Calu3 (cell line): ENCODE measurements around the gene PECR. TPM values are rescaled to one million over a fixed set of nuclear protein-coding genes. Genes with fewer than 3 reads are reported as not detected.

Experiments used
- BruUV-seq: library from RNA; stranded (reverse); fragments of 400-500 nt; replicated peaks from 2 replicates; lab custom pipeline; 2021; lab: Mats Ljungman, UMichigan
- CTCF ChIA-PET: fragments of 300-600 bp; sonication (Branson Sonifier 250); formaldehyde crosslinking; loops from one replicate; lab custom pipeline; 2022; ENCODE audit warnings: antibody characterized with exemption; lab: Charles Lee
- DNase-seq: peaks from one replicate; pipeline ENCODE4 v3.0.0; 2022
- H3K27ac Mint-ChIP-seq: one replicate; pipeline ENCODE4 v1.8.0; 2022; ENCODE audit warnings: mixed read lengths; ENCODE audit not compliant: unreplicated experiment
- H3K27me3 Mint-ChIP-seq: one replicate; pipeline ENCODE4 v1.8.0; 2022; ENCODE audit warnings: mixed read lengths; ENCODE audit not compliant: unreplicated experiment
- H3K36me3 Mint-ChIP-seq: one replicate; pipeline ENCODE4 v1.8.0; 2022; ENCODE audit warnings: mild to moderate bottlenecking, moderate library complexity, mixed read lengths; ENCODE audit not compliant: insufficient read depth, unreplicated experiment
- H3K4me1 Mint-ChIP-seq: one replicate; pipeline ENCODE4 v1.8.0; 2022; ENCODE audit warnings: mild to moderate bottlenecking, low read depth, mixed read lengths; ENCODE audit not compliant: unreplicated experiment
- H3K4me3 Mint-ChIP-seq: one replicate; pipeline ENCODE4 v1.8.0; 2022; ENCODE audit warnings: mild to moderate bottlenecking, low read depth, moderate library complexity, mixed read lengths; ENCODE audit not compliant: unreplicated experiment
- H3K9me3 Mint-ChIP-seq: one replicate; pipeline ENCODE4 v1.8.0; 2022; ENCODE audit warnings: low read depth, mixed read lengths; ENCODE audit not compliant: unreplicated experiment
- intact Hi-C: fragments of 100-400 bp; cut with micrococcal nuclease; formaldehyde crosslinking; loops from one replicate; pipeline ENCODE4 v1.10.0; 2022; ENCODE audit not compliant: unreplicated experiment
- total RNA-seq: library from RNA; stranded (reverse); gene quantifications from 2 replicates; pipeline ENCODE4 v1.2.3, GENCODE V29; 2022
- TF ChIP-seq, protein P1 (sequence below): fragments of 200-600 bp; IDR thresholded peaks from one replicate; pipeline ENCODE4 v1.8.0; 2022; ENCODE audit warnings: antibody characterized with exemption; ENCODE audit not compliant: unreplicated experiment

The PECR gene
- total RNA-seq, 1 experiment from 2014 or later, result 40.7 TPM

DNA sequence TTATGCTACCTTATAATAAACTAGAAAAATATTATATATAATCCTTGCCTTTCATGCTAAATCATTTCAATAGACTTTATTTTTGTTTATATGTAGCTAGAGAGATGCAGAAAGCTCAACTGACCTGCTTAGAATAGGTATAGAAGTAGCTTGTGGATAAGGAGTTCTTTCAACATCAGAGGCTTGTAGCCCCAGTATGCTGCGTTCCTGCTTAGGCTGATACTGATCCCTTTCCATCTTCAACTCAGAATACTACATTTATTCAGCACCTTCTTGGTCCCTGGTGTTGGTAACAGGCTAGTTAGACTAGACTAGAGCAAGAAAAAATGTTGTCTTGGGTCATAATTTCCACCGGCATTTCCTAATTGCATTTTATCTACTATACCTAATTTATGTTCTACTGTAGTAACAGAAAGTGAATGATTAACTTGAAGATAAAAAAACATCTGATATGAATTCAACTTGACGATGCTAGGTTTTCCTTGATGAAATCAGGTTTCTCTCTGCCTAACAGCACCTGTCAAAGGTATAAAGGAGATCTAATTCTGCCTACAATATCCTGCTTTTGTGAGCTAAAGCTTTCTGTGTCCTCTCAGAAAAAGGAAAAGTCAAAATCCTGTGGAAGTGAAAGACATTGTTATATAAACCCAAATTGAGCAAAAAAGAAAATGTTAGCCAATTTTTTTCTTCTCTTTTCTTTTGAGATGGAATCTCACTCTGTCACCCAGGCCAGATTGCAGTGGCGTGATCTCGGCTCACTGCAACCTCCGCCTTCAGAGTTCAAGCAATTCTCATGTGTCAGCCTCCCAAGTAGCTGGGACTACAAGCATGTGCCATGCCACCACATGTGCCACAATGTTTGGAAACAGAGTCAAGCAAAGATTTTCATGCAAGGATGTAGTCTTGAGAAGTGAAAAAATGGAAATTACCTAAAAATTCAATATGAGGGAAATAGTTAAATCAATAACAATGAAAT is 5.8 kb downstream of the PECR start:
- Mint-ChIP-seq H3K27ac (peak overlapping the region; percentile 85), H3K36me3 (peaks cover 51% of the 10 kb centered on the region), H3K4me3 (peak overlapping the region; percentile 53), H3K4me1 (peaks cover 28% of the 10 kb centered on the region), H3K27me3 (no peaks in the 10 kb centered on the region), H3K9me3 (no peaks in the 10 kb centered on the region)
- no peak for DNase-seq
- BruUV-seq, result no TSS peak
- intact Hi-C loops, result no loop called here
- TF ChIP-seq, protein P1, sequence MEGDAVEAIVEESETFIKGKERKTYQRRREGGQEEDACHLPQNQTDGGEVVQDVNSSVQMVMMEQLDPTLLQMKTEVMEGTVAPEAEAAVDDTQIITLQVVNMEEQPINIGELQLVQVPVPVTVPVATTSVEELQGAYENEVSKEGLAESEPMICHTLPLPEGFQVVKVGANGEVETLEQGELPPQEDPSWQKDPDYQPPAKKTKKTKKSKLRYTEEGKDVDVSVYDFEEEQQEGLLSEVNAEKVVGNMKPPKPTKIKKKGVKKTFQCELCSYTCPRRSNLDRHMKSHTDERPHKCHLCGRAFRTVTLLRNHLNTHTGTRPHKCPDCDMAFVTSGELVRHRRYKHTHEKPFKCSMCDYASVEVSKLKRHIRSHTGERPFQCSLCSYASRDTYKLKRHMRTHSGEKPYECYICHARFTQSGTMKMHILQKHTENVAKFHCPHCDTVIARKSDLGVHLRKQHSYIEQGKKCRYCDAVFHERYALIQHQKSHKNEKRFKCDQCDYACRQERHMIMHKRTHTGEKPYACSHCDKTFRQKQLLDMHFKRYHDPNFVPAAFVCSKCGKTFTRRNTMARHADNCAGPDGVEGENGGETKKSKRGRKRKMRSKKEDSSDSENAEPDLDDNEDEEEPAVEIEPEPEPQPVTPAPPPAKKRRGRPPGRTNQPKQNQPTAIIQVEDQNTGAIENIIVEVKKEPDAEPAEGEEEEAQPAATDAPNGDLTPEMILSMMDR, result no peak
- CTCF ChIA-PET, result interaction anchor here (1.4 kb wide), 1 partner anchor 11 kb away, joined by 3 read pairs; no protein-coding TSS in a partner anchor

- H3K36me3 Mint-ChIP-seq, result peaks cover 41% of the 10 kb centered on the region
- no peak overlapping the region for H3K4me3 Mint-ChIP-seq
- peak overlapping the region; percentile 85 for H3K27ac Mint-ChIP-seq
- H3K27me3 Mint-ChIP-seq, result no peaks in the 10 kb centered on the region
- H3K4me1 Mint-ChIP-seq, result peaks cover 28% of the 10 kb centered on the region
- intact Hi-C loops, result no loop called here
- DNase-seq, result no peak
- H3K9me3 Mint-ChIP-seq, result no peaks in the 10 kb centered on the region
- CTCF ChIA-PET, result interaction anchor here (1.0 to 1.4 kb wide), 2 partner anchors 10 to 14 kb away, joined by 3 to 7 read pairs; no protein-coding TSS in a partner anchor
- TF ChIP-seq, protein P1, result no peak
- no TSS peak for BruUV-seq
Observed at GRCh38 chr2:216074794-216075193, 6.8 kb downstream of the PECR start.

DNA sequence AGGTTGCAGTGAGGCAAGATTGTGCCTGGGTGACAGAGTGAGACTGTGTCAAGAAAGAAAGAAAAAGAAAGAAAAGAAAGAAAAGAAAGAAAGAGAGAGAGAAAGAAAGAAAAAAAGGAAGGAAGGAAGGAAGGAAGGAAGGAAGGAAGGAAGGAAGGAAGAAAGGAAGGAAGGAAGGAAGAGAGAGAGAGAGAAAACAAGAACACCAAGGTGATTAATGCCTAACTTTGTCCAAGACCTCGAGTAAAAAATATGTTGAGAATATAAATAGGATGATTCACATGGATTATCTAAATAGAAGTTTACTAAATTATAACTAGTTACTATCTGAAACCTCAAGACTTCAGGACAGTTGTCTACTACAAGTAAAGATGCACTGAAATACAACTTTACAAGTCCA is 7.2 kb downstream of the PECR start:
- TF ChIP-seq, protein P1, result no peak
- Mint-ChIP-seq H3K4me3 (no peak overlapping the region), H3K4me1 (peaks cover 28% of the 10 kb centered on the region), H3K9me3 (no peaks in the 10 kb centered on the region), H3K27me3 (no peaks in the 10 kb centered on the region), H3K27ac (peak overlapping the region; percentile 85), H3K36me3 (peaks cover 38% of the 10 kb centered on the region)
- CTCF ChIA-PET, result interaction anchor here (1.0 kb wide), 1 partner anchor 14 kb away, joined by 7 read pairs; no protein-coding TSS in a partner anchor
- intact Hi-C loops, result no loop called here
- no TSS peak for BruUV-seq
- no peak for DNase-seq

GRCh38 chr2:216073773-216074172 is 7.8 kb downstream of the PECR start:
- BruUV-seq, result no TSS peak
- Mint-ChIP-seq H3K4me3 (no peak overlapping the region), H3K36me3 (peaks cover 40% of the 10 kb centered on the region), H3K27me3 (no peaks in the 10 kb centered on the region), H3K9me3 (no peaks in the 10 kb centered on the region), H3K27ac (peak overlapping the region; percentile 85), H3K4me1 (peaks cover 28% of the 10 kb centered on the region)
- CTCF ChIA-PET, result no interaction called here
- DNase-seq, result no peak
- TF ChIP-seq, protein P1, result no peak
- intact Hi-C loops, result no loop called here
